Renal cortical epithelial cell (primary cell): ENCODE data around the gene THSD4. TPM values are rescaled to one million over a fixed set of nuclear protein-coding genes. Genes with fewer than 3 reads are reported as not detected.

Source experiments
- DNase-seq: peaks from one replicate; pipeline ENCODE4 v3.0.0-alpha.2; 2011; ENCODE audit warnings: low read depth
- total RNA-seq: library from RNA; depleted of rRNA; stranded (reverse); fragments of >200 nt; gene quantifications from 2 replicates; pipeline ENCODE4 v1.2.3, GENCODE V29; 2014

THSD4 gene
- total RNA-seq, 1 donor from 2014 or later: 58.6 TPM

- DNase-seq: no peak
Measured at GRCh38 chr15:71807125-71807629, 691.9 kb downstream of the THSD4 start.

- no peak for DNase-seq
Measured at GRCh38 chr15:71807691-71808091, 692.4 kb downstream of the THSD4 start.

- DNase-seq: no peak
Measured at GRCh38 chr15:71808311-71809020, 693.2 kb downstream of the THSD4 start.

GRCh38 chr15:71809346-71809745, 694.1 kb downstream of the THSD4 start:
- DNase-seq: no peak

GRCh38 chr15:71810256-71811035, 695.2 kb downstream of the THSD4 start, which contains the start of gene NR2E3:
Gene NR2E3 (plus strand): TSS chr15:71810554. CDS start chr15:71810744, 190 bp downstream.
- DNase-seq: no peak

GRCh38 chr15:71811036-71811736, 695.9 kb downstream of the THSD4 start:
- DNase-seq: no peak

GRCh38 chr15:71811752-71812735, 696.8 kb downstream of the THSD4 start:
- DNase-seq: no peak

GRCh38 chr15:71812966-71813722, 697.9 kb downstream of the THSD4 start:
- DNase-seq: no peak

GRCh38 chr15:71813723-71814470, 698.6 kb downstream of the THSD4 start:
- no peak for DNase-seq

- DNase-seq: no peak
Measured at GRCh38 chr15:71815301-71815700, 700.0 kb downstream of the THSD4 start.

- no peak for DNase-seq
Measured at GRCh38 chr15:71817351-71817750, 702.1 kb downstream of the THSD4 start.

GRCh38 chr15:71820127-71820526, 704.9 kb downstream of the THSD4 start:
- no peak for DNase-seq

GRCh38 chr15:71821547-71822129, 706.4 kb downstream of the THSD4 start:
- DNase-seq: no peak

- DNase-seq: no peak
Measured at GRCh38 chr15:71822890-71823630, 707.8 kb downstream of the THSD4 start.

GRCh38 chr15:71823801-71824200, 708.5 kb downstream of the THSD4 start:
- no peak for DNase-seq

- DNase-seq: no peak
Measured at GRCh38 chr15:71825021-71825730, 709.9 kb downstream of the THSD4 start.

GRCh38 chr15:71826196-71826595, 710.9 kb downstream of the THSD4 start:
- no peak for DNase-seq

- no peak for DNase-seq
Measured at GRCh38 chr15:71830981-71831380, 715.7 kb downstream of the THSD4 start.
